WTC11 (cell line): ENCODE data around the gene IRAK1. TPM values are rescaled to one million over a fixed set of nuclear protein-coding genes. Genes with fewer than 3 reads are reported as not detected.

Experiments used
- ATAC-seq: fragments of 200-7000 bp; cut with Tn5 transposase; 2 replicates; pipeline ENCODE4 v1.10.0; 2021; ENCODE audit warnings: mild to moderate bottlenecking, moderate library complexity
- CTCF ChIA-PET: fragments of 300-600 bp; sonication (Branson Sonifier 250); formaldehyde crosslinking; loops from one replicate; lab custom pipeline; 2021; ENCODE audit warnings: antibody characterized with exemption; lab: Charles Lee
- POLR2A ChIA-PET: fragments of 350-600 bp; sonication (Branson Sonifier 250); formaldehyde crosslinking; loops from one replicate; lab custom pipeline; 2021; ENCODE audit warnings: antibody characterized with exemption; lab: Charles Lee
- DNase-seq: peaks from one replicate; pipeline ENCODE4 v3.0.0; 2021; ENCODE audit warnings: low spot score
- H3K27ac Mint-ChIP-seq: 2 replicates; pipeline ENCODE4 v1.8.0; 2021; ENCODE audit warnings: mixed read lengths
- H3K27me3 Mint-ChIP-seq: 2 replicates; pipeline ENCODE4 v1.8.0; 2021; ENCODE audit warnings: low read depth, mild to moderate bottlenecking, moderate library complexity, mixed read lengths
- H3K36me3 Mint-ChIP-seq: 2 replicates; pipeline ENCODE4 v1.8.0; 2021; ENCODE audit warnings: mixed read lengths
- H3K4me1 Mint-ChIP-seq: 2 replicates; pipeline ENCODE4 v1.8.0; 2022; ENCODE audit warnings: mixed read lengths
- H3K4me3 Mint-ChIP-seq: 2 replicates; pipeline ENCODE4 v1.8.0; 2021; ENCODE audit warnings: mild to moderate bottlenecking, moderate library complexity, mixed read lengths
- H3K9me3 Mint-ChIP-seq: 2 replicates; pipeline ENCODE4 v1.8.0; 2021; ENCODE audit warnings: mixed read lengths
- AFF4 ChIP-seq: sonication (generic); formaldehyde crosslinking; IDR thresholded peaks from 2 replicates; pipeline ENCODE4 v1.8.1; 2023; ENCODE audit warnings: mild to moderate bottlenecking, missing genetic modification reagents, borderline replicate concordance
- ARID4B ChIP-seq: sonication (generic); formaldehyde crosslinking; IDR thresholded peaks from 2 replicates; pipeline ENCODE4 v1.8.0; 2023; ENCODE audit warnings: missing genetic modification reagents, mild to moderate bottlenecking, borderline replicate concordance
- ATF1 ChIP-seq: sonication (generic); formaldehyde crosslinking; IDR thresholded peaks from 2 replicates; pipeline ENCODE4 v1.8.1; 2023; ENCODE audit warnings: mild to moderate bottlenecking, moderate library complexity, missing genetic modification reagents
- GRHL2 ChIP-seq: fragments of 250-450 bp; sonication (Bioruptor Pico); IDR thresholded peaks from 2 replicates; pipeline ENCODE4 v1.8.0; 2022; ENCODE audit warnings: mild to moderate bottlenecking, moderate library complexity; ENCODE audit not compliant: insufficient replicate concordance, severe bottlenecking
- GTF2I ChIP-seq: fragments of 250-450 bp; sonication (Bioruptor Pico); conservative IDR thresholded peaks from 2 replicates; pipeline ENCODE4 v1.4.0; 2021; ENCODE audit warnings: mild to moderate bottlenecking
- IRF1 ChIP-seq: sonication (generic); formaldehyde crosslinking; IDR thresholded peaks from 2 replicates; pipeline ENCODE4 v1.8.0; 2023; ENCODE audit warnings: missing genetic modification reagents
- IRF2 ChIP-seq: sonication (generic); formaldehyde crosslinking; IDR thresholded peaks from 2 replicates; pipeline ENCODE4 v1.8.0; 2022; ENCODE audit warnings: low read depth, missing genetic modification reagents, borderline replicate concordance
- KAT7 ChIP-seq: sonication (generic); formaldehyde crosslinking; IDR thresholded peaks from 2 replicates; pipeline ENCODE4 v1.8.1; 2023; ENCODE audit warnings: missing genetic modification reagents, mild to moderate bottlenecking, borderline replicate concordance
- NR2C2 ChIP-seq: sonication (generic); formaldehyde crosslinking; IDR thresholded peaks from 2 replicates; pipeline ENCODE4 v1.8.0; 2022; ENCODE audit warnings: mild to moderate bottlenecking, missing genetic modification reagents
- SMAD3 ChIP-seq: sonication (generic); formaldehyde crosslinking; IDR thresholded peaks from 2 replicates; pipeline ENCODE4 v1.8.0; 2022; ENCODE audit warnings: missing genetic modification reagents, mild to moderate bottlenecking, borderline replicate concordance
- SMAD4 ChIP-seq: sonication (generic); formaldehyde crosslinking; IDR thresholded peaks from 2 replicates; pipeline ENCODE4 v1.8.0; 2022; ENCODE audit warnings: mild to moderate bottlenecking, missing genetic modification reagents
- TCF7 ChIP-seq: sonication (generic); formaldehyde crosslinking; IDR thresholded peaks from 2 replicates; pipeline ENCODE4 v1.8.0; 2022; ENCODE audit warnings: mild to moderate bottlenecking, low read depth, missing genetic modification reagents, moderate library complexity
- TEAD4 ChIP-seq: sonication (generic); formaldehyde crosslinking; IDR thresholded peaks from 2 replicates; pipeline ENCODE4 v1.8.0; 2022; ENCODE audit warnings: mild to moderate bottlenecking, missing genetic modification reagents
- ZNF263 ChIP-seq: sonication (generic); formaldehyde crosslinking; IDR thresholded peaks from 2 replicates; pipeline ENCODE4 v1.8.1; 2022; ENCODE audit warnings: low read depth, mild to moderate bottlenecking, moderate library complexity, missing genetic modification reagents
- ZNF317 ChIP-seq: sonication (generic); formaldehyde crosslinking; IDR thresholded peaks from 2 replicates; pipeline ENCODE4 v1.8.1; 2023; ENCODE audit warnings: low read depth, mild to moderate bottlenecking, moderate library complexity, missing genetic modification reagents, borderline replicate concordance
- ZNF416 ChIP-seq: fragments of 250-450 bp; sonication (Bioruptor Pico); IDR thresholded peaks from 2 replicates; pipeline ENCODE4 v1.9.0; 2021; ENCODE audit warnings: mild to moderate bottlenecking, inconsistent platforms
- total RNA-seq: library from RNA; stranded (reverse); gene quantifications from 3 replicates; pipeline ENCODE4 v1.2.3, GENCODE V29; 2021

Gene IRAK1
- total RNA-seq, 1 experiment from 2014 or later = 32.1 TPM

- peaks cover 27% of the 10 kb centered on the region for H3K4me1 Mint-ChIP-seq
- POLR2A ChIA-PET = interaction anchor here (1.9 kb wide), 1 partner anchor 40 kb away, joined by 6 read pairs; no protein-coding TSS in a partner anchor
- CTCF ChIA-PET = interaction anchor here (1.1 to 3.7 kb wide), 4 partner anchors 21 to 58 kb away, joined by 3 to 13 read pairs (median 8); partner anchors contain the start of gene ARHGAP4
Observed at GRCh38 chrX:153968754-153969124, 51.0 kb downstream of the IRAK1 start.

More at GRCh38 chrX:153968754-153969124, 51.0 kb downstream of the IRAK1 start:
- H3K4me3 Mint-ChIP-seq = peak overlapping the region; percentile 100
- H3K27me3 Mint-ChIP-seq = no peaks in the 10 kb centered on the region
- TF ChIP-seq TCF7 = no peak
- TF ChIP-seq ZNF416 (CRISPR knock-in tag) = no peak
- no peak for TF ChIP-seq AFF4
- no peak for TF ChIP-seq ZNF317
- no peak for TF ChIP-seq IRF1 (CRISPR knock-in tag)
- no peak for TF ChIP-seq IRF2 (CRISPR knock-in tag)
- no peak for TF ChIP-seq NR2C2 (CRISPR knock-in tag)
- no peak for TF ChIP-seq SMAD4 (CRISPR knock-in tag)
- TF ChIP-seq ATF1 (CRISPR knock-in tag) = no peak
- no peak for TF ChIP-seq GRHL2
- no peak for TF ChIP-seq SMAD3 (CRISPR knock-in tag)
- TF ChIP-seq KAT7 (CRISPR knock-in tag) = no peak
- no peak for TF ChIP-seq ARID4B (CRISPR knock-in tag)
- TF ChIP-seq GTF2I (CRISPR knock-in tag) = no peak
- TF ChIP-seq ZNF263 = no peak
- no peak for TF ChIP-seq TEAD4
- DNase-seq = no peak
- no peaks in the 10 kb centered on the region for H3K9me3 Mint-ChIP-seq
- H3K36me3 Mint-ChIP-seq = no peaks in the 10 kb centered on the region; the same call in 1 of the 2 replicates
- H3K27ac Mint-ChIP-seq = no peak overlapping the region
- no peak for ATAC-seq
